HUES64 (cell line): ENCODE results near the gene ASPHD1.
"Not testable (repeated sequence)": the region's sequence is repeated elsewhere in the genome, so short reads cannot be mapped to it uniquely, and the experiment has no call there.

ENCODE experiments used
- H3K27ac ChIP-seq: 2 replicates; pipeline ENCODE4 v1.7.0; 2013; ENCODE audit warnings: low read depth, low read length, inconsistent platforms
- H3K27me3 ChIP-seq: 2 replicates; pipeline ENCODE4 v1.6.1; 2013; ENCODE audit warnings: mild to moderate bottlenecking, low read length; ENCODE audit not compliant: insufficient read depth
- H3K36me3 ChIP-seq: 2 replicates; pipeline ENCODE4 v1.6.1; 2013; ENCODE audit warnings: mild to moderate bottlenecking, low read length; ENCODE audit not compliant: insufficient read depth
- H3K4me1 ChIP-seq: 2 replicates; pipeline ENCODE4 v1.6.1; 2013; ENCODE audit warnings: mild to moderate bottlenecking, low read length, moderate library complexity; ENCODE audit not compliant: insufficient read depth
- H3K4me3 ChIP-seq: 2 replicates; pipeline ENCODE4 v1.5.1; 2013; ENCODE audit warnings: mild to moderate bottlenecking, low read length, moderate library complexity
- H3K9ac ChIP-seq: 2 replicates; pipeline ENCODE4 v1.6.1; 2013; ENCODE audit warnings: mild to moderate bottlenecking, low read depth, low read length
- H3K9me3 ChIP-seq: 2 replicates; pipeline ENCODE4 v1.6.1; 2013; ENCODE audit warnings: low read depth, low read length; ENCODE audit not compliant: insufficient read depth
- WGBS: fragments of 150-250, 120-280 bp; methylation state at CpG from one replicate; pipeline ENCODE4 v1.1.7; 2013; ENCODE audit warnings: missing lambda C conversion rate; 5-methylcytosine and 5-hydroxymethylcytosine counted together

Gene ASPHD1

GRCh38 chr16:29863669-29863984 lies 36.7 kb upstream of the ASPHD1 start:
- Histone ChIP-seq H3K4me3 (peak overlapping the region; percentile 97), H3K4me1 (no peaks in the 10 kb centered on the region), H3K9me3 (no peaks in the 10 kb centered on the region), H3K9ac (no peak overlapping the region), H3K27ac (no peak overlapping the region), H3K27me3 (no peaks in the 10 kb centered on the region), H3K36me3 (peaks cover 17% of the 10 kb centered on the region)
- WGBS = 37% methylated on average over 16 of the region's 16 CpGs

GRCh38 chr16:29864205-29864604 lies 36.1 kb upstream of the ASPHD1 start:
- Histone ChIP-seq H3K4me1 (no peaks in the 10 kb centered on the region), H3K27me3 (no peaks in the 10 kb centered on the region), H3K4me3 (no peak overlapping the region), H3K27ac (no peak overlapping the region), H3K9ac (no peak overlapping the region), H3K9me3 (no peaks in the 10 kb centered on the region), H3K36me3 (peaks cover 14% of the 10 kb centered on the region)
- 92% methylated on average over 9 of the region's 9 CpGs for WGBS

GRCh38 chr16:29868396-29869009 lies 31.8 kb upstream of the ASPHD1 start:
- Histone ChIP-seq H3K27me3 (no peaks in the 10 kb centered on the region), H3K9me3 (no peaks in the 10 kb centered on the region), H3K9ac (no peak overlapping the region), H3K4me3 (no peak overlapping the region), H3K4me1 (no peaks in the 10 kb centered on the region), H3K36me3 (0 out of 2 replicates have a peak, but pooled peaks cover 8% of the 10 kb centered on the region), H3K27ac (no peak overlapping the region)
- 89% methylated on average over 8 of the region's 8 CpGs for WGBS

- H3K27ac ChIP-seq, H3K27me3 ChIP-seq, H3K9me3 ChIP-seq, H3K9ac ChIP-seq, H3K4me3 ChIP-seq, H3K36me3 ChIP-seq, H3K4me1 ChIP-seq: not testable (repeated sequence)
- 91% methylated on average over 8 of the region's 8 CpGs for WGBS
Measured at GRCh38 chr16:29869067-29869466, 31.2 kb upstream of the ASPHD1 start.

DNA sequence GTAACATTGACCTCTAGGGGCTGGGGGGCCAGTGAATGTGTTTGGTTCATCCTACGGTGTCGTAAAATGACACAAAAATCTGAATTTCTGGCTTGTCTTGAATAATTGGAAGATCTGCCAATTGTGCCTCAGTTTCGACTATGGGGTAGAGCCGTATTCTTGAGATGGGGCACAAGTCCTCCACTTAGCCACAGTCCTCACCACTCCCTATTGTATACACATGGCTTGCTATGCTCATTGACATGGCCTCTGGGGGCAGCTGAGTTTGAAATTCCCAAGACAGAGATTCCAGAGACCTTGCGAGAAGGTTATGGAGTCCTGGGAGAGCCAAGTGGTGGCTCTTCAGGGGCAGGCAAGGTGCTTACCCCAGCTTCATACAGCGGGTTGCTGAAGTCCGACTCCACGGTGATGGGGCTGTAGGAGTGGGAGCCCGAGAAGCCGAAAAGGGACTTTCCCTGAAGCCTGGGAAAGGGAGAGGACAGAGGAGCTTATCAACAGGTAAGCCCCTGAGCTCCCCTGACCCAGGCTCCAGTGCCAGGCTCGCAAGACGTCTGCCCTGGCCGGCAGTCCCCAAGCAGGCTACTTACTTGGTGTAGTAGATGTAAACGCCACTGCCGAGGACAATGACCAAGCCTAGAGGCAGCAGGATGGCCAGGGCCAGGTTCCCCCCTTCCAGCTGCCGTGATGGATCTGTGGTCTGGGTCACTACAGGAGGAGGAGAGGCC lies 28.3 kb upstream of the ASPHD1 start:
- Histone ChIP-seq H3K36me3 (0 out of 2 replicates have a peak, but pooled peaks cover 8% of the 10 kb centered on the region), H3K9me3 (no peaks in the 10 kb centered on the region), H3K4me1 (no peaks in the 10 kb centered on the region), H3K27me3 (peaks cover 7% of the 10 kb centered on the region), H3K4me3 (no peak overlapping the region), H3K27ac (no peak overlapping the region), H3K9ac (no peak overlapping the region)
- 95% methylated on average over 16 of the region's 16 CpGs for WGBS

- Histone ChIP-seq H3K27me3 (peaks cover 9% of the 10 kb centered on the region), H3K4me1 (peaks cover 4% of the 10 kb centered on the region; the same call in 1 of the 2 replicates), H3K9ac (no peak overlapping the region), H3K9me3 (no peaks in the 10 kb centered on the region), H3K36me3 (0 out of 2 replicates have a peak, but pooled peaks cover 8% of the 10 kb centered on the region), H3K4me3 (no peak overlapping the region), H3K27ac (no peak overlapping the region)
- WGBS = 95% methylated on average over 26 of the region's 26 CpGs
Measured at GRCh38 chr16:29873319-29873718, 27.0 kb upstream of the ASPHD1 start.

GRCh38 chr16:29875206-29875605 lies 25.1 kb upstream of the ASPHD1 start:
- WGBS = 95% methylated on average over 6 of the region's 6 CpGs
- Histone ChIP-seq H3K36me3 (peaks cover 14% of the 10 kb centered on the region), H3K4me3 (no peak overlapping the region), H3K27me3 (peaks cover 9% of the 10 kb centered on the region), H3K27ac (no peak overlapping the region), H3K9ac (no peak overlapping the region), H3K4me1 (peaks cover 4% of the 10 kb centered on the region; the same call in 1 of the 2 replicates), H3K9me3 (no peaks in the 10 kb centered on the region)

GRCh38 chr16:29876217-29876593 lies 24.1 kb upstream of the ASPHD1 start:
- H3K4me1 ChIP-seq = peaks cover 4% of the 10 kb centered on the region; the same call in 1 of the 2 replicates
- peaks cover 14% of the 10 kb centered on the region for H3K36me3 ChIP-seq
- no peak overlapping the region for H3K27ac ChIP-seq
- H3K9me3 ChIP-seq = no peaks in the 10 kb centered on the region
- no peak overlapping the region for H3K9ac ChIP-seq
- H3K4me3 ChIP-seq = peak overlapping the region; percentile 57
- H3K27me3 ChIP-seq = peaks cover 9% of the 10 kb centered on the region
- 66% methylated on average over 18 of the region's 18 CpGs for WGBS

DNA sequence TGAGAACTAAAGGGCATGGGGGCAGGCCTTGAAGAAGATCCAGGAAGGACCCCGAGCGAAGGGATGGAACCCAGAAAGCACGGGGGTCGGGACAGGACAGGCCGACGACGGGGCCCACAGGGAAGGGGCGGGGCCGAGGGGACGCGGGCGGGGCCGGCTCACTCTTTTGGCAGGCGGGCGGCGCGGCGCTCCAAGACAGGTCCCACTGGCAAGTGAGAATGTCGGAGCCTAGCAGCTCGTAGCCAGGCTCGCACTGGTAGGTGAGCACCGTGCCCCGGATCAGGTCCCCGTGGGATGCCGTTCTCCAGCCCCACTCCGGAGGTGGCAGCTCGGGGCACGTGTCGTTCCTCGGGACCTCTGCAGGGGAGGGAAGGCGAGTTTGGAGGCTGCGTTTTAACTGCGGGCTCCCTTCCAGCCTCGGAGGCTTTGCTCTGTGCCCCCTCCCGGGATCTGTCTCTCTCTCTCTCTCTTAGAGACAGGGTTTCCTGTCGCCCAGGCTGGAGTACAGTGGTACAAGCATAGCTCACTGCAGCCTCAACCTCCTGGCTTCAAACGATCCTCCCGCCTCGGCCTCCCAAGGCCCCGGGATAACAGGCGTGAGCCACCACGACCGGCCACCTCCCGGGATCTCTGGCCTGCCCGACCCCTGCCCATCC lies 23.6 kb upstream of the ASPHD1 start:
- peak overlapping the region; percentile 57 for H3K4me3 ChIP-seq
- peaks cover 11% of the 10 kb centered on the region for H3K36me3 ChIP-seq
- peaks cover 4% of the 10 kb centered on the region; the same call in 1 of the 2 replicates for H3K4me1 ChIP-seq
- no peaks in the 10 kb centered on the region for H3K9me3 ChIP-seq
- no peak overlapping the region for H3K27ac ChIP-seq
- peaks cover 9% of the 10 kb centered on the region for H3K27me3 ChIP-seq
- H3K9ac ChIP-seq = peak overlapping the region; percentile 46; the same call in 1 of the 2 replicates
- 48% methylated on average over 45 of the region's 45 CpGs for WGBS

GRCh38 chr16:29877266-29877961 lies 22.9 kb upstream of the ASPHD1 start:
- Histone ChIP-seq H3K27me3 (peaks cover 9% of the 10 kb centered on the region), H3K9me3 (no peaks in the 10 kb centered on the region), H3K36me3 (peaks cover 5% of the 10 kb centered on the region), H3K27ac (no peak overlapping the region), H3K4me1 (peaks cover 4% of the 10 kb centered on the region; the same call in 1 of the 2 replicates), H3K4me3 (peak overlapping the region; percentile 57), H3K9ac (peak overlapping the region; percentile 46; the same call in 1 of the 2 replicates)
- WGBS = 46% methylated on average over 28 of the region's 28 CpGs

DNA sequence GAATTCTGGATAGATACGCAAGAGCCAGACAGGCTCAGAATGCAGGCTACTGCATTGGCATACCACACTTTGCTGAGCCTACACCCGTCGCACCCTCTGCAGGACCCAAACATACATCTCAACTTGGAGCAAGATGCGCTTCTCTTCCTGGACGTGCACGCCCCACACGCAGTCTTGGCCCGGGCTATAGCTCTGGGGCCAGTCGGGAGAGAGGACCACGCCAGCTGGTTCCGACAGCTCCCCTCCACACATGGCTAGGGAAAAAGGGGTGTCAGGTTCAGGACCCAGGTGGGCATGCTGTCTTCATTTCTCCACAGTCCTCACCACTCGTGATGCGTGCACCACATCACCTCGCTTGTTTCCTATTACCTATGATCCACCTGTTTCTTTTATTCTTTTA lies 22.1 kb upstream of the ASPHD1 start:
- Histone ChIP-seq H3K27me3 (peaks cover 9% of the 10 kb centered on the region), H3K4me3 (no peak overlapping the region), H3K36me3 (peaks cover 8% of the 10 kb centered on the region)

More for the DNA sequence above, 22.1 kb upstream of the ASPHD1 start:
- Histone ChIP-seq H3K9me3 (no peaks in the 10 kb centered on the region), H3K27ac (no peak overlapping the region), H3K9ac (no peak overlapping the region), H3K4me1 (peaks cover 4% of the 10 kb centered on the region; the same call in 1 of the 2 replicates)
- 95% methylated on average over 14 of the region's 14 CpGs for WGBS
